Right cardiac atrium (tissue), 5 donors: ENCODE data around the gene ALG8. TPM values are rescaled to one million over a fixed set of nuclear protein-coding genes. Genes with fewer than 3 reads are reported as not detected.
A peak's percentile ranks its signal among the peaks of the same experiment; 100 is the strongest.
"Not testable (repeated sequence)": the region's sequence is repeated elsewhere in the genome, so short reads cannot be mapped to it uniquely, and the experiment has no call there.

ENCODE experiments used
- ATAC-seq, 2 donors: fragments of 200-7000 bp; cut with Tn5 transposase; one replicate each; pipeline versions ENCODE4 v1.8.0 to v1.9.1; 2020; ENCODE audit warnings: moderate library complexity in 2 of 2, mild to moderate bottlenecking in 1 of 2
- DNase-seq, 3 donors: peaks; one replicate each; pipeline ENCODE4 v3.0.0-alpha.2; 2020
- H3K27ac ChIP-seq: one replicate; pipeline ENCODE4 v1.5.1; 2013; ENCODE audit warnings: mild to moderate bottlenecking, low read length, control low read depth, moderate library complexity
- H3K27me3 ChIP-seq: one replicate; pipeline ENCODE4 v1.6.1; 2013; ENCODE audit not compliant: control insufficient read depth, insufficient read depth
- H3K4me1 ChIP-seq: one replicate; pipeline ENCODE4 v1.6.1; 2013; ENCODE audit warnings: low read length; ENCODE audit not compliant: control insufficient read depth, insufficient read depth
- H3K4me3 ChIP-seq: one replicate; pipeline ENCODE4 v1.5.1; 2013; ENCODE audit warnings: low read length, control low read depth
- H3K9me3 ChIP-seq: one replicate; pipeline ENCODE4 v1.6.1; 2013; ENCODE audit warnings: low read length; ENCODE audit not compliant: control insufficient read depth
- WGBS: extraction: QIAGEN DNeasy Blood & Tissue Kit; methylation state at CpG from one replicate; pipeline ENCODE4 v1.1.7; 2013; 5-methylcytosine and 5-hydroxymethylcytosine counted together
- intact Hi-C, 4 donors: fragments of 100-400 bp; cut with DNase I; formaldehyde crosslinking; loops; one replicate each; pipeline versions ENCODE4 v1.11.0 to v1.14.0; 2022 to 2023
- polyA plus RNA-seq: library from polyadenylated mRNA; stranded (reverse); fragments of 200-250 nt; gene quantifications from one replicate; pipeline ENCODE4 v1.2.3, GENCODE V29; 2013
- total RNA-seq, 4 donors: library from RNA; stranded (reverse); fragmentation: NEBNext Ultra II Directional; extraction: Animal tissue kit (Norgen Biotek cat#: 25700); gene quantifications; one replicate each; pipeline ENCODE4 v1.2.1, GENCODE V29; 2021
- donor health status: healthy with polysubstance abuse.
- donor health status: DM: no; HTN: yes; CAD: no.
- donor health status: DM: no; HTN: no; CAD: no.
- donor health status: DM: no; HTN: yes; CAD: no; lungs with severe emphysema.
- donor health status: DM: yes; HTN: yes; CAD: no.

The ALG8 gene
- total and polyA plus RNA-seq, 5 donors, result 13.2 to 27.2 (median 21.3) TPM

DNA sequence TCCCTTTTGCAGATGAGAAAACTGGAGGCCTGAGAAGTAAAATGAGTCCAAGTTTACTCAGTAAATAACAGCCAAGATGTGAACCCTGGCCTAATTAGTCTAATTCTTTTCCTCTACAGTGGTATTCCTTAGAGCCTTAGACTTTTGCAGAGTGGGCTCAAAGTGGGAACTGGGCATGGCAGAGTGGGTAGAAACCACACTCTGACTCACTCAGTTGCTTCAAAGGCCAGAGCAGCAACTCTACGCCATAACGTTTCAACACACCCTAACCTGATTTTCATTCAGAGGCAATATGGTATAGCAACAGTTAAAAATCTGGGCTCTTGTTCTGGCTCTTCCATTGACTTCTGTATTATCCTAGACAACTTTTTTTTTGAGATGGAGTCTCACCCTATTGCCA is 73.0 kb downstream of the ALG8 start:
- WGBS, result 76% methylated on average over 2 of the region's 2 CpGs
- H3K4me1 ChIP-seq, result peaks cover 2% of the 10 kb centered on the region
- no peaks in the 10 kb centered on the region for H3K9me3 ChIP-seq
- no peak for DNase-seq
- no peak overlapping the region for H3K4me3 ChIP-seq
- no peak overlapping the region for H3K27ac ChIP-seq
- H3K27me3 ChIP-seq, result no peaks in the 10 kb centered on the region
- intact Hi-C loops, result no loop called here
- ATAC-seq, result no peak

GRCh38 chr11:78065203-78065602 is 74.2 kb downstream of the ALG8 start:
- Histone ChIP-seq H3K27me3 (no peaks in the 10 kb centered on the region), H3K4me3 (no peak overlapping the region), H3K4me1 (peaks cover 2% of the 10 kb centered on the region), H3K9me3 (no peaks in the 10 kb centered on the region), H3K27ac (no peak overlapping the region)
- DNase-seq (peak in 1 of 3 donors; percentile 9), ATAC-seq (no peak)
- WGBS, result 80% methylated on average over 2 of the region's 2 CpGs
- intact Hi-C loops, result no loop called here

DNA sequence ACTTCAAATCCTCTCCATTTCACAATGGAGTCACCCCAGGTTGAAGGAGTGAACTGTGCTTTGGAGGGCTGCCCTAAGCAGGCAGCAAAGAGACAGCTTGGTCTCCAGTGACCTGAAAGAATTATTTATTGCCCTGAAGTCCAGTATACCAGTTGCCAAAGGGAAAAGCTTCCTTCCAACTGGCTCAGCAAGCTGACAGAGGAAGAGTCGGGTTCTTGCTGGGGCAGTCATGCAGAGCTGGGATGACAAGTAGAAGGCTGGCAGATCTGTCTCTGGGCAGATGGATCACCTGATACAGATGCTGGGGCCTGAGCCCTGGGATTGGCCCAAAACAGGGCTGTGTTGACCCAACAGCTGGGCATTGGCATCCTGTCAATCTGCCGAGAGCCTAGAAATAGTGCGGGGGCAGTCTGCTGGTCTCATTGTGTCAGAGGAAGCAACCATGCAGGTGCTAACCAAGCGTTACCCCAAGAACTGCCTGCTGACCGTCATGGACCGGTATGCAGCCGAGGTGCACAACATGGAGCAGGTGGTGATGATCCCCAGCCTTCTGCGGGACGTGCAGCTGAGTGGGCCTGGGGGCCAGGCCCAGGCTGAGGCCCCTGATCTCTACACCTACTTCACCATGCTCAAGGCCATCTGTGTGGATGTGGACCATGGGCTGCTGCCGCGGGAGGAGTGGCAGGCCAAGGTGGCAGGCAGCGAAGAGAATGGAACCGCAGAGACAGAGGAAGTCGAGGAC is 75.8 kb downstream of the ALG8 start, which contains the start of gene THRSP:
Gene THRSP, plus strand, starts transcription at position 422 of the 742 bp plus-strand sequence. Its CDS starts 21 bp downstream, at position 443.
- Histone ChIP-seq H3K27me3 (no peaks in the 10 kb centered on the region), H3K27ac (no peak within 1 kb of the TSS), H3K4me3 (no peak within 1 kb of the TSS), H3K4me1 (no peaks in the 10 kb centered on the region), H3K9me3 (no peaks in the 10 kb centered on the region)
- DNase-seq (peak in 1 of 3 donors; percentile 27), ATAC-seq (no peak)
- 90% methylated on average over 14 of the region's 14 CpGs for WGBS
- intact Hi-C loops, result no loop called here

GRCh38 chr11:78062671-78063070 is 76.8 kb downstream of the ALG8 start:
- Histone ChIP-seq H3K27me3 (no peaks in the 10 kb centered on the region), H3K4me3 (no peak overlapping the region), H3K27ac (no peak overlapping the region), H3K4me1 (no peaks in the 10 kb centered on the region), H3K9me3 (no peaks in the 10 kb centered on the region)
- WGBS, result 76% methylated on average over 2 of the region's 2 CpGs
- intact Hi-C loops, result no loop called here
- DNase-seq, result no peak
- no peak for ATAC-seq

- H3K4me1 ChIP-seq, result no peaks in the 10 kb centered on the region
Observed at GRCh38 chr11:78061921-78062311, 77.5 kb downstream of the ALG8 start.

GRCh38 chr11:78061088-78061920 is 78.1 kb downstream of the ALG8 start:
- no peaks in the 10 kb centered on the region for H3K27me3 ChIP-seq
- ATAC-seq, result peak; percentile 69 to 84
- 55% methylated on average over 4 of the region's 4 CpGs for WGBS
- intact Hi-C loops, result no loop called here
- no peak overlapping the region for H3K27ac ChIP-seq
- no peaks in the 10 kb centered on the region for H3K9me3 ChIP-seq
- H3K4me3 ChIP-seq, result no peak overlapping the region
- H3K4me1 ChIP-seq, result no peaks in the 10 kb centered on the region
- peak in 2 of 3 donors; percentile 68 to 73 for DNase-seq

More at GRCh38 chr11:78061921-78062311, 77.5 kb downstream of the ALG8 start:
- Histone ChIP-seq H3K27me3 (no peaks in the 10 kb centered on the region), H3K4me3 (no peak overlapping the region), H3K27ac (no peak overlapping the region), H3K9me3 (no peaks in the 10 kb centered on the region)
- DNase-seq (peak in 1 of 3 donors; percentile 10), ATAC-seq (peak in 1 of 2 donors; percentile 44)
- intact Hi-C loops, result no loop called here
- 48% methylated on average over 4 of the region's 4 CpGs for WGBS

DNA sequence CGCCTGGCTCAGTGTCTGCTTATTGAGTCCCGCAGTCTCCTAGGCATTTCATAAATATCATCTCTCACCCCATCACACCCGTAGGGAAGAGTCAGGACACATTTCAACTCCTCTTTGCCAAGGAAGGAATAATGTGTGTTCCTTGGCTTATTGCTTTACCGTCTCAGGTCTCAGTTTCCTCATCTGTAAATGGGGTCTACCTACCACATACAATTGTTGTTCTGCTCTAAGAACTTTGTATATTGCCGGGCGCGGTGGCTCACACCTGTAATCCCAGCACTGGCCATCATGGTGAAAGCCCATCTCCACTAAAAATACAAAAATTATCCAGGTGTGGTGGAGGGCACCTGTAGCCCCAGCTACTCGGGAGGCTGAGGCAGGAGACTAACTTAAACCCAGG is 78.9 kb downstream of the ALG8 start:
- Histone ChIP-seq H3K4me1 (no peaks in the 10 kb centered on the region), H3K9me3 (no peaks in the 10 kb centered on the region), H3K27me3 (no peaks in the 10 kb centered on the region), H3K4me3 (no peak overlapping the region), H3K27ac (no peak overlapping the region)
- WGBS, result 92% methylated on average over 8 of the region's 8 CpGs
- intact Hi-C loops, result no loop called here
- ATAC-seq, result no peak
- no peak for DNase-seq

DNA sequence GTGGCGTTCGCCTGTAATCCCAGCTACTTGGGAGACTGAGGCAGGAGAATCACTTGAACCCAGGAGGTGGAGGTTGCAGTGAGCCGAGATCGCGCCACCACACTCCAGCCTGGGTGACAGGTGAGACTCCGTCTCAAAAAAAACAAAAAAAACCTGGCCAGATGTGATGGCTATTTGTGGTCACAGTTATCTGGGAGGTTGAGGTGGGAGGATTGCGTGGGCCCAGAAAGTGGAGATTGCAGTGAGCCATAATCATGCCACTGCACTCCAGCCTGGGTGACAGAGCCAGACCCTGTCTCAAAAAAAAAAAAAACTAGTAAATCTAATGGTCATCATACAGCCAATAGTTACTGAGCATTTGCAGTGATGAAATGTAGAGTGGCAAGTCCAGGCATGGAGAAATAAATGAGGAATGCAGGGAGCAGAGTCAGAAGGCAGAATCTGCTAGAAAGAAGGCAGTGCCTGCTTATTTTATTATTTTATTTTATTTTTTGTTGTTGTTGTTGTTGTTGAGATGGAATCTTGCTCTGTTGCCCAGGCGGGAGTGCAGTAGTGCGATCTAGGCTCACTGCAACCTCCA is 79.6 kb downstream of the ALG8 start:
- WGBS, result 94% methylated on average over 9 of the region's 9 CpGs
- H3K9me3 ChIP-seq, DNase-seq, H3K4me1 ChIP-seq, H3K27ac ChIP-seq, ATAC-seq, H3K4me3 ChIP-seq, intact Hi-C loops, H3K27me3 ChIP-seq: not testable (repeated sequence)

DNA sequence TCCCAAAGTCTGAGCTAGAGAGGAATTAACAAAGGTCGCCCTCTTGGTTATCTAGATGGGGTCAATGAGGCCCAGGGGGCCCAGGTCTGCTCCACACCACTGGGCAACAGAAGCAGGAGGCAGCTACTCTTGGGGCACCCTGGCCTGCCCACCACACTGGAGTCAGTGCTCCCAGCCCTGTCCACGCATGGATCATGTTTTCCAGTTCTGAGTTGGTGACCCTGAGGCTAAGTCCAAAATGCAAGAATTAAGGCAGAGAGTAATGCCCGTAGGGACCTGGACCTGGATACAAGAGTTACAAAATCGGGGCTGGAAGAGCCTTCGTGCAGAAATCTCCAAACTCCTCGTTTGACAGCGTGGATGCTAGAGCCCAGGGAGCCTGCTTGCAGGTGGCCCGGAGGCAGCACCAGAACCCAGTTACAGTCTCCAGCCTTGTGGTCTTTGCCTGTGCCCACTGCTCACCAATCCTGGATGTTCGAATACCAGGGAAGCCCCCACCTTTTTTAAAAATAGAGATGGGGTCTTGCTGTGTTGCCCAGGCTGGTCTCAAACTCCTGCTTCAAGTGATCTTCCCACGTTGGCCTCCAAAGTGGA is 81.9 kb downstream of the ALG8 start:
- intact Hi-C loops, result no loop called here
- no peak for ATAC-seq
- Histone ChIP-seq H3K4me3 (no peak overlapping the region), H3K4me1 (no peaks in the 10 kb centered on the region), H3K27me3 (no peaks in the 10 kb centered on the region), H3K27ac (no peak overlapping the region), H3K9me3 (no peaks in the 10 kb centered on the region)
- peak in 1 of 3 donors; percentile 14 for DNase-seq
- 80% methylated on average over 10 of the region's 10 CpGs for WGBS

GRCh38 chr11:78056093-78056492 is 83.3 kb downstream of the ALG8 start:
- DNase-seq (no peak), ATAC-seq (no peak)
- H3K27me3 ChIP-seq, result no peaks in the 10 kb centered on the region
- no peaks in the 10 kb centered on the region for H3K9me3 ChIP-seq
- H3K27ac ChIP-seq, result no peak overlapping the region
- 48% methylated on average over 3 of the region's 3 CpGs for WGBS
- no peaks in the 10 kb centered on the region for H3K4me1 ChIP-seq
- H3K4me3 ChIP-seq, result no peak overlapping the region
- intact Hi-C loops, result no loop called here
